Measurements from ENCODE around the gene GAPDH.
A peak's percentile ranks its signal among the peaks of the same experiment; 100 is the strongest.

Gene GAPDH

DNA sequence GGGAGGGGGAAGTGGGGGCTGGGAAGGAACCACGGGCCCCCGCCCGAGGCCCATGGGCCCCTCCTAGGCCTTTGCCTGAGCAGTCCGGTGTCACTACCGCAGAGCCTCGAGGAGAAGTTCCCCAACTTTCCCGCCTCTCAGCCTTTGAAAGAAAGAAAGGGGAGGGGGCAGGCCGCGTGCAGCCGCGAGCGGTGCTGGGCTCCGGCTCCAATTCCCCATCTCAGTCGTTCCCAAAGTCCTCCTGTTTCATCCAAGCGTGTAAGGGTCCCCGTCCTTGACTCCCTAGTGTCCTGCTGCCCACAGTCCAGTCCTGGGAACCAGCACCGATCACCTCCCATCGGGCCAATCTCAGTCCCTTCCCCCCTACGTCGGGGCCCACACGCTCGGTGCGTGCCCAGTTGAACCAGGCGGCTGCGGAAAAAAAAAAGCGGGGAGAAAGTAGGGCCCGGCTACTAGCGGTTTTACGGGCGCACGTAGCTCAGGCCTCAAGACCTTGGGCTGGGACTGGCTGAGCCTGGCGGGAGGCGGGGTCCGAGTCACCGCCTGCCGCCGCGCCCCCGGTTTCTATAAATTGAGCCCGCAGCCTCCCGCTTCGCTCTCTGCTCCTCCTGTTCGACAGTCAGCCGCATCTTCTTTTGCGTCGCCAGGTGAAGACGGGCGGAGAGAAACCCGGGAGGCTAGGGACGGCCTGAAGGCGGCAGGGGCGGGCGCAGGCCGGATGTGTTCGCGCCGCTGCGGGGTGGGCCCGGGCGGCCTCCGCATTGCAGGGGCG lies at the start of gene GAPDH (continued):
- TF ChIP-seq ZNF549 (tag by site-specific recombination; IDR thresholded peaks at IDR 0.05) (no peak), ZNF398 (tag by site-specific recombination; IDR thresholded peaks at IDR 0.05) (no peak; the same call in 1 of the 2 replicates), ZNF26 (tag by site-specific recombination; IDR thresholded peaks at IDR 0.05) (no peak), ZNF324 (tag by site-specific recombination; IDR thresholded peaks at IDR 0.05) (peak; percentile 90), ZNF184 (tag by site-specific recombination; IDR thresholded peaks at IDR 0.05) (peak; percentile 48; the same call in 1 of the 2 replicates), SP3 (tag by site-specific recombination; IDR thresholded peaks at IDR 0.05) (peak; percentile 62; the same call in 1 of the 2 replicates), ZNF404 (tag by site-specific recombination; IDR thresholded peaks at IDR 0.05) (no peak), SETDB1 (IDR thresholded peaks at IDR 0.05; ENCODE audit: insufficient read length, low read length) (no peak), ZNF175 (tag by site-specific recombination; IDR thresholded peaks at IDR 0.05) (no peak), OVOL3 (tag by site-specific recombination; IDR thresholded peaks at IDR 0.05) (no peak; the same call in 1 of the 2 replicates), ZNF830 (tag by site-specific recombination; IDR thresholded peaks at IDR 0.05; ENCODE audit: low read depth) (no peak), ZBTB11 (tag by site-specific recombination; conservative IDR thresholded peaks at IDR 0.05; ENCODE audit: low read depth) (no peak), GLI4 (tag by site-specific recombination; IDR thresholded peaks at IDR 0.05) (no peak; the same call in 1 of the 2 replicates), KLF7 (tag by site-specific recombination; IDR thresholded peaks at IDR 0.05; ENCODE audit: borderline replicate concordance) (peak; percentile 44; the same call in 1 of the 2 replicates), ZNF37A (tag by site-specific recombination; IDR thresholded peaks at IDR 0.05) (no peak), ZNF157 (tag by site-specific recombination; IDR thresholded peaks at IDR 0.05) (no peak), ZNF501 (tag by site-specific recombination; IDR thresholded peaks at IDR 0.05) (peak; percentile 81; the same call in 1 of the 2 replicates), ZEB2 (tag by site-specific recombination; IDR thresholded peaks at IDR 0.05) (peak; percentile 93), ZNF624 (tag by site-specific recombination; IDR thresholded peaks at IDR 0.05) (no peak), ZNF366 (tag by site-specific recombination; conservative IDR thresholded peaks at IDR 0.05) (no peak), ZBTB8A (tag by site-specific recombination; IDR thresholded peaks at IDR 0.05) (peak; percentile 97), BCL11A (tag by site-specific recombination; IDR thresholded peaks at IDR 0.05; ENCODE audit: low read depth) (0 out of 2 replicates have a peak, but pooled peaks have one; percentile 6), ZNF280C (tag by site-specific recombination; IDR thresholded peaks at IDR 0.05) (no peak), ZNF629 (tag by site-specific recombination; IDR thresholded peaks at IDR 0.05) (peak; percentile 78; the same call in 1 of the 2 replicates), ZNF133 (tag by site-specific recombination; IDR thresholded peaks at IDR 0.05) (no peak), ZFP41 (tag by site-specific recombination; IDR thresholded peaks at IDR 0.05; ENCODE audit: borderline replicate concordance) (no peak), ZNF654 (tag by site-specific recombination; IDR thresholded peaks at IDR 0.05; ENCODE audit: low read depth) (no peak)
- TF ChIP-seq, protein P1, sequence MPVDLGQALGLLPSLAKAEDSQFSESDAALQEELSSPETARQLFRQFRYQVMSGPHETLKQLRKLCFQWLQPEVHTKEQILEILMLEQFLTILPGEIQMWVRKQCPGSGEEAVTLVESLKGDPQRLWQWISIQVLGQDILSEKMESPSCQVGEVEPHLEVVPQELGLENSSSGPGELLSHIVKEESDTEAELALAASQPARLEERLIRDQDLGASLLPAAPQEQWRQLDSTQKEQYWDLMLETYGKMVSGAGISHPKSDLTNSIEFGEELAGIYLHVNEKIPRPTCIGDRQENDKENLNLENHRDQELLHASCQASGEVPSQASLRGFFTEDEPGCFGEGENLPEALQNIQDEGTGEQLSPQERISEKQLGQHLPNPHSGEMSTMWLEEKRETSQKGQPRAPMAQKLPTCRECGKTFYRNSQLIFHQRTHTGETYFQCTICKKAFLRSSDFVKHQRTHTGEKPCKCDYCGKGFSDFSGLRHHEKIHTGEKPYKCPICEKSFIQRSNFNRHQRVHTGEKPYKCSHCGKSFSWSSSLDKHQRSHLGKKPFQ (tag by site-specific recombination; IDR thresholded peaks at IDR 0.05) = no peak
